ENCODE results near the gene KDM6B.

Gene KDM6B

DNA sequence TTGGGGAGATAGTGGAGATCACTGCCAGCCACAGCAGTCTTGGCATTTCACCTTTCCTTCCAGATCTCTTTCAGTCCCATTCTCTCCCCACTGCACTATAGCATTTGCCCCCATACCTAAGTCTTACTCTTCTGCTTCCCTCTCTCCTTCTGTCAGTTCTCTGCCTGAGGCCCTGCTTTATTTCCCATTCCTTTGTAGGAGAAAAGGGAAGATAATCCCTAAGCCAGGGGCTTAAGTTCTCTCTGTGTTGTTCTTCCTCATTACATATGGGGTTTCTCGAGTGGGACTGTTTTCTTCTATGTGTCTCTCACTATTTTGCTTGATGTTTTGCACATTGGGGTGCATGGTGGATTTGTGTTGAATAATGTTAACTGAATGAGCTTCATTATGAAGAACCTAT, 6.4 kb downstream of the KDM6B start:
- no peak for DNase-seq (ENCODE audit: low spot score)

DNA sequence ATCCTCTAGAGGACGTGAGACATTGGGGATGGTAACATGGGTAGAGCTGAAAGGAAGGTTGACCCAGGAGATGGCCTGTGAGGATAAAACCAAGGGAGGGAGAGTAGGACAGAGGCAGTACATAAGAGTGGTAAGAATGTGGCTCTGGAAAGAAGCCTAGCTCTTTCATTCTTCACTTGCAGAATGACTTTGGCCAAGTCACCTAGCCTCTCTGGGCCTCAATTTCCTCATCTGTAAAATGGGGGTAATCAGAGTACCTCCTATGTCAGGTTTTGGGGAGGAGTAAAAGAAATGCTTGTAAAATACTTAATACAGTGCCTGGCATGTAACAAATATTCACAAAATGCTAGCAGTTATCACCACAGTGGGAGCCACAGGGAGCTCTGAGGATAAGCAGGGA, 6.9 kb downstream of the KDM6B start:
- DNase-seq (ENCODE audit: low spot score) = no peak

DNA sequence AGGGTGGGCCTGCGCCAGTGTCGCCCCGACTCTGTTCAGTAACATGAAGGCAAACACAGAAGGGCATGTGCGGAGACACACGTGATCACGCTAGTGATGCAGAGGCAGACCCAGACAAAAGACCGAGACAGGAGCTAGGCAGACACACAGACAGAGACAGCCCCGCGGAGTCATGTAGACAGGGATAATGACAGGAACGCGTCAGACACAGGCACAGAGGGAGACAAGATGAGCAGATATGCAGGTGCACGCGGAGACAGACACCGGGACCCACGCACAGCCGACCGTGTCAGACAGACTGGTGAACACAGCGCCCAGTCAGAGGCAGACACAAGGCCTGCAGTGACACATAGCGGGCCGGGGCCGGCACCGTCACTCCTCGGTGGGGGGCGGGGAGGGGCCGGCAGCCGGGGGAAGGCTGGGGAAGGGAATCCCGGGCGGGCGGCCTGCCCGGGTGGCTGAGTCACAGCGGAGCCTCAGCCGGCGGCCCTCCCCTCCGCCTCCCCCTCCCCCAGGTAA, 7.4 kb downstream of the KDM6B start:
- DNase-seq (ENCODE audit: low spot score) = peak; percentile 96

DNA sequence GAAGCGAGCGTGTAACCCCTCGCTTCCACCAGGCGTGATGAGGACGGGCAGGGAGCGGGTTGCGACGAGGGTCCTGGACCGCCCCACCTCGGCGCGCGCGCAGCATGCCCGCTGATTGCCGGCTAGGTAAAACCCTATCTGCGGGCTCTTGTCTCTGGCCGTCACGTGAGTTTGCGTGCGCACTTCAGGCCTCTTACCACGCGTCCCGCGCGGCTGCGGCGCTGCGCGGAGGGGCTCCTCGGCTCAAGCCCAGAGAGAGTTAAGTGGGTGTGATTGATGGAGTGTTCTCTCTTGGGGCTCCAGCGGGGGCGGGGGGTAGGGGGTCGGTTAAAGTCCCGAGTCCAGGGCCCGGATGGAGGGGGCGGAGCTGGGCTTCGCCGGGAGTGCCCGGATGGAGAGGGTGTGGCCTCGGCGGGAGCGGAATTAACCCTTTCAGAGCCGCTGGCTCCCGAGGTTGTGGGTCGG, 7.9 kb downstream of the KDM6B start:
- DNase-seq (ENCODE audit: low spot score) = peak; percentile 82

DNA sequence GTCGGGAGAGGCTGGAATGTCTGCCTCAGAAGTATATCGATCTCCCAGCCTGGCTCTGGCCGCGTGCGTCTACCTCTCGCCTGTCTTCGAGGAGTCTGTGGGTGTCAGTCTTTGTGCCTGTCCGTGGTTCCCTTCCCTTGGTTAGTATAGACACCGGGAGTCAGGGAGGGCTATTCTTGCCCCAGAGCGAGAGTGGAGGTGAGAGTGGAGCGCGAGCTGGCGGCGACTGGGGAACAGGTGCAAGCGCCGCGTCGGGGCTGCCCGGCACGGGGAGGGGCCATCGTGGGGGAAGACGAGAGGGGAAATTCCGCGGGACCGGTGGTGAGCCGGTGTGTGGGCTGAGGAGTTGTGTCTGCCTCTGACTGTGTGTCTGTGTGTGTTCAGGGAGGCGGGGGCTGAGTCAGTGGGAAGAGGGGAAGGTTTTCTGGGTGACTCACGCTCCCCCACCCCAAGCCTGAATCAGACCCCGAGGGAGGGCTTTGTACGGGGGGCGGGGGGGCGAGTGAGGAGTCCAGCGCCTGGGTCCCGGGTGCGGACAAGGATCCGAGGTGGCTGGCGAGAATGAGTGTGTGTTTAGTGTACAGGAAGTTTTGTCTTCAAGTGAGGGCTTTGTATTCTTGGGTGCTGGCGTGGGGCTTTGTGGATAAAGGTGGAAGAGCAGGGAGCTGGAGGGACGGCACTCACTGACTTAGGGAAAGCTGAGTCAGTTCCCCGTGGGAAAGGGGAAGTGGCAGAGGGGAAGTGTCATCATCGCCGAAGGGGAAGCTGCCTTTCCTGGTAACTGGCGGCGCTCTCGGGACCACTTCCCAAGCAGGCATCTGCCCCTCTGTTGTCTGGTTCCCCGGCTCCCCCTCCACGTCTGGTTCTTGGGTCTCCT, 8.6 kb downstream of the KDM6B start:
- peak; percentile 97 for DNase-seq (ENCODE audit: low spot score)

DNA sequence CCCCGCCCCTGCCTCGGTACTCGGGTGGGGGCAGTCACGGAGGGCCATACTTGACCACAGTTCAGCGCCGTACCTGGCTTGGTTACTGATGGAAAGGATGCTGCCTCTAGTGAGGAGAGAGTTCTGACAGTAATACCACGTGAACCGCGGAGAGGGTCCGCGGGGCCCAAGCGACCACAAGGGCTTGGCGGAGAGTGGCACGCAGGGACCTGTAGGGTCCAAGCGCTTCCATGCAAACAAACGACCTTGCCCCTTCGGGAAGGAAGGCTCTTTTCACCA, 9.2 kb downstream of the KDM6B start:
- DNase-seq (ENCODE audit: low spot score) = no peak

DNA sequence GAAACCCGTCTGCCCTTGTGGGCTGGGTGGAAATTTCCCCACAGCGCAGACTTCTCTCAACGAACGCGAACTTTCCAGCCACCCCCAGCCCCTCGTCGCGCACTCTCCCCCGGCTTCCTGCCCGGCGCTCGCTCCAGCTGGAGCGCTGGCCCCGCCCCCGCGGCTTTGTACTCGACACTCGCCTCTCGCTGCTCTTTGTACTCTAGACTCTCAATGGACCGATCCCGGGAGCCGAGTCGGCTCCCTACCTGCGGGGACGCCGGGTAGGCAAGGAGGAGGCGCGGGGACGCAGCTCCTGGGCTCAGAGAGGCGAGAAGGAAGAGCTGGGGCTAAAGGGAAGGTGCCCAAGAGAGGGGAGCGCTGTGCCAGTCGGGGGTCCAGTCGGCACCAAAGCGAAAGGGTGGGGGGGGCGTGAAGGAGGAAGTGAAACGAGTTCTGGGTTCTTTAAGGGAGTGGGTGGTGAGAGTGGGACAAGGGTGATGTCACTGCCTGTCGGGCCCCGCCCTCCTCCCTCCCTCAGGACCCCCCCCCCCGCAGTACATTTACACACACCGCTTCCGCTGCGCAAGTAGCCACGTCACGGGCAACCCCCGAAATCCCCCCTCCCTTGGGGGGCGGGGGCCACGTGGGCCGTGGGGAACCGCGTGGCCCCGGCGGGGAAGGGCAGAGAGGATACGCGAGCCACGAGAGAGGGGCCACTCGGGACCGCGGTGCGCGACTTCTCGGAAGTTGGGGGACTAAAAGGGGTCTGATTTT, 9.7 kb downstream of the KDM6B start:
- peak; percentile 91 for DNase-seq (ENCODE audit: low spot score)

DNA sequence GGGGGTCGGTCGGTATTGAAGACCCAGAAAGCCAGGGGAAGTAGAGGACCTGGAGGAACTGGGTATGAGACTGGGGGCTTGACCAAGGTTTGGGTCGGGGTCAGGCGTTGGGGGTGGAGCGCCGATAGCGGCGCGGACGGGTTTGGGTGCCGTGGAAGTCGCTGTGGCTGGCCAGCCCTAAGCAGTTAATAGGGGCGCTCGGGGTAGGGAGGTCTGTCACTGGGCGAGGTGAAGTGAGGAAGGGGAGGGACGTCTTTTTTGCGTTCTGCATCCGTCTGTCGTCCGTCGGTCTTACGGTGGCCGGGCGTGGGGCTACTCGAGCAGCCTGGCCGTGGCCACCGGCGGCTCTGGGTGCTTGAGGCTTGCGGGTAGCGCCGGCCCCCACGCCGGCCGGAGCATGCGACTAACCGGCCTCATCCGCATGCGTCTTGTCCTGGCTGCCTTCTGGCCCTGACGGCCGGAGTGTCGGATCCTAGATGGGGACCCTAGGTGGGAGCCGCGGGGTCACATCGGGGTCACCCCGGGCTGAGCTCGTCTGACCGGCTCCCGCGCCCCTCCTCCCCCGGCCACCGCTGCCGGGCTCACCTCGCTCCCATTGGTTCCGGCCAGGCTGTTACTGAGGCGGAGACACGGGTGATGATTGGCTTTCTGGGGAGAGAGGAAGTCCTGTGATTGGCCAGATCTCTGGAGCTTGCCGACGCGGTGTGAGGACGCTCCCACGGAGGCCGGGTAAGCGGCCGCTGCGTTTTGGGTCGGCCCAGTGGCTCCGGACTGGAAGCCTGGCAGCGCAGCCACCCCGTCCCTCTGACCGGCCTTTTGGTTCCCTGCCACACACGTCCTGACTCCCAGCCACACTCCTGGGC, 10.5 kb downstream of the KDM6B start:
- DNase-seq (ENCODE audit: low spot score) = peak; percentile 84

DNA sequence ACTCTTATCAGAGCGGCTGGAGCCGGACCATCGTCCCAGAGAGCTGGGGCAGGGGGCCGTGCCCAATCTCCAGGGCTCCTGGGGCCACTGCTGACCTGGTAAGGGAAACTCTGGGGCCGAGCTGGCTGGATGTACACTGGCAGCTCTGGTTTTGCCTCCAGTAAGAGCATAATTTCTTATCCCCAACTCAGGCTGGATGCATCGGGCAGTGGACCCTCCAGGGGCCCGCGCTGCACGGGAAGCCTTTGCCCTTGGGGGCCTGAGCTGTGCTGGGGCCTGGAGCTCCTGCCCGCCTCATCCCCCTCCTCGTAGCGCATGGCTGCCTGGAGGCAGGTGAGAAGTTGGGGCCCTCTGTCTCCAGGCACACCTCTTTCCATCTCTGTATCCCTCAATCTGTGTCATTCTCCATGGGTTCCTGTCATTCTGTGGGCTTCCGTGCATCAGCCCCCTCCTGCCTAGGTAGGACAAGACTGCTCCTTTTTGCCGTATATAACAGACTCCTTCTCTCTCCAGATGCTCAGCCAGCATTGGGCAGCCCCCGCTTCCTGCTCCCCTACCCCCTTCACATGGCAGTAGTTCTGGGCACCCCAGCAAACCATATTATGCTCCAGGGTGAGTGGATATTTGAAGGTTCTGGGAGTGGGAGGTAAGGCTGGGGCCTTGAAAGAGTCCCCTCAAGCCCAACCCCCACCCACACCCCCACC, 11.5 kb downstream of the KDM6B start:
- DNase-seq (ENCODE audit: low spot score) = no peak

DNA sequence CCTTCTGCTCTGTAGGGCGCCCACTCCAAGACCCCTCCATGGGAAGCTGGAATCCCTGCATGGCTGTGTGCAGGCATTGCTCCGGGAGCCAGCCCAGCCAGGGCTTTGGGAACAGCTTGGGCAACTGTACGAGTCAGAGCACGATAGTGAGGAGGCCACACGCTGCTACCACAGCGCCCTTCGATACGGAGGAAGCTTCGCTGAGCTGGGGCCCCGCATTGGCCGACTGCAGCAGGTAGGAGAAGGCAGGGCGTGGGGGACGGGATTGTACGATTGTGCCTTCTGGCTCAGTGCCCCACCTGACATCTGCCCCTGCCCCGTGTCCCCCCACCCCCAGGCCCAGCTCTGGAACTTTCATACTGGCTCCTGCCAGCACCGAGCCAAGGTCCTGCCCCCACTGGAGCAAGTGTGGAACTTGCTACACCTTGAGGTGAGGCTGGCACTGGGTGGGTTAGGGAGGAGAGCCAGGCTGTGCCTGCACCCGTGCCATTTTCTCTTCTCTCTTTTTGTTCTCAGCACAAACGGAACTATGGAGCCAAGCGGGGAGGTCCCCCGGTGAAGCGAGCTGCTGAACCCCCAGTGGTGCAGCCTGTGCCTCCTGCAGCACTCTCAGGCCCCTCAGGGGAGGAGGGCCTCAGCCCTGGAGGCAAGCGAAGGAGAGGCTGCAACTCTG, 12.2 kb downstream of the KDM6B start:
- DNase-seq (ENCODE audit: low spot score) = no peak

DNA sequence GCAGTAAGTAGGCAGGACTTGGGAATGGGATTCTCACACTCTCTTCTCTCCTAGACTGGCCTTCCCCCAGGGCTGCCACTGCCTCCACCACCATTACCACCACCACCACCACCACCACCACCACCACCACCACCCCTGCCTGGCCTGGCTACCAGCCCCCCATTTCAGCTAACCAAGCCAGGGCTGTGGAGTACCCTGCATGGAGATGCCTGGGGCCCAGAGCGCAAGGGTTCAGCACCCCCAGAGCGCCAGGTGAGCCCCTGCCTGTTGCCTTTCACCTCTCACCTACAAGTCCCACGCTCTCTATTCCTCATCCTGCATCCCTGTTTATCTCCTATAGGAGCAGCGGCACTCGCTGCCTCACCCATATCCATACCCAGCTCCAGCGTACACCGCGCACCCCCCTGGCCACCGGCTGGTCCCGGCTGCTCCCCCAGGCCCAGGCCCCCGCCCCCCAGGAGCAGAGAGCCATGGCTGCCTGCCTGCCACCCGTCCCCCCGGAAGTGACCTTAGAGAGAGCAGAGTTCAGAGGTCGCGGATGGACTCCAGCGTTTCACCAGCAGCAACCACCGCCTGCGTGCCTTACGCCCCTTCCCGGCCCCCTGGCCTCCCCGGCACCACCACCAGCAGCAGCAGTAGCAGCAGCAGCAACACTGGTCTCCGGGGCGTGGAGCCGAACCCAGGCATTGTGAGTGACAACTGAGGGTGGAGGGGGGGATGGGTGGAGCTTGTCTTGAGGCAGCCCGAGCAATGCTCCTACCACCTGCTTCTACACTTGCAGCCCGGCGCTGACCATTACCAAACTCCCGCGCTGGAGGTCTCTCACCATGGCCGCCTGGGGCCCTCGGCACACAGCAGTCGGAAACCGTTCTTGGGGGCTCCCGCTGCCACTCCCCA, 13.0 kb downstream of the KDM6B start:
- no peak for DNase-seq (ENCODE audit: low spot score)

DNA sequence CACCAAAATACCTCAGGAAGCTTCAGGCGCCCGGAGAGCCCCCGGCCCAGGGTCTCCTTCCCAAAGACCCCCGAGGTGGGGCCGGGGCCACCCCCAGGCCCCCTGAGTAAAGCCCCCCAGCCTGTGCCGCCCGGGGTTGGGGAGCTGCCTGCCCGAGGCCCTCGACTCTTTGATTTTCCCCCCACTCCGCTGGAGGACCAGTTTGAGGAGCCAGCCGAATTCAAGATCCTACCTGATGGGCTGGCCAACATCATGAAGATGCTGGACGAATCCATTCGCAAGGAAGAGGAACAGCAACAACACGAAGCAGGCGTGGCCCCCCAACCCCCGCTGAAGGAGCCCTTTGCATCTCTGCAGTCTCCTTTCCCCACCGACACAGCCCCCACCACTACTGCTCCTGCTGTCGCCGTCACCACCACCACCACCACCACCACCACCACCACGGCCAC, 14.1 kb downstream of the KDM6B start:
- DNase-seq (ENCODE audit: low spot score) = no peak

DNA sequence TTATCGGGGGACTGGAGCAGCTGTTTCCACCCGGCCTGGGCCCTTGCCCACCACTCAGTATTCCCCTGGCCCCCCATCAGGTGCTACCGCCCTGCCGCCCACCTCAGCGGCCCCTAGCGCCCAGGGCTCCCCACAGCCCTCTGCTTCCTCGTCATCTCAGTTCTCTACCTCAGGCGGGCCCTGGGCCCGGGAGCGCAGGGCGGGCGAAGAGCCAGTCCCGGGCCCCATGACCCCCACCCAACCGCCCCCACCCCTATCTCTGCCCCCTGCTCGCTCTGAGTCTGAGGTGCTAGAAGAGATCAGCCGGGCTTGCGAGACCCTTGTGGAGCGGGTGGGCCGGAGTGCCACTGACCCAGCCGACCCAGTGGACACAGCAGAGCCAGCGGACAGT, 14.7 kb downstream of the KDM6B start:
- DNase-seq (ENCODE audit: low spot score) = no peak

DNA sequence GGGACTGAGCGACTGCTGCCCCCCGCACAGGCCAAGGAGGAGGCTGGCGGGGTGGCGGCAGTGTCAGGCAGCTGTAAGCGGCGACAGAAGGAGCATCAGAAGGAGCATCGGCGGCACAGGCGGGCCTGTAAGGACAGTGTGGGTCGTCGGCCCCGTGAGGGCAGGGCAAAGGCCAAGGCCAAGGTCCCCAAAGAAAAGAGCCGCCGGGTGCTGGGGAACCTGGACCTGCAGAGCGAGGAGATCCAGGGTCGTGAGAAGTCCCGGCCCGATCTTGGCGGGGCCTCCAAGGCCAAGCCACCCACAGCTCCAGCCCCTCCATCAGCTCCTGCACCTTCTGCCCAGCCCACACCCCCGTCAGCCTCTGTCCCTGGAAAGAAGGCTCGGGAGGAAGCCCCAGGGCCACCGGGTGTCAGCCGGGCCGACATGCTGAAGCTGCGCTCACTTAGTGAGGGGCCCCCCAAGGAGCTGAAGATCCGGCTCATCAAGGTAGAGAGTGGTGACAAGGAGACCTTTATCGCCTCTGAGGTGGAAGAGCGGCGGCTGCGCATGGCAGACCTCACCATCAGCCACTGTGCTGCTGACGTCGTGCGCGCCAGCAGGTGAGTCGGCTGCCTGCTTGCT, 15.2 kb downstream of the KDM6B start:
- no peak for DNase-seq (ENCODE audit: low spot score)

DNA sequence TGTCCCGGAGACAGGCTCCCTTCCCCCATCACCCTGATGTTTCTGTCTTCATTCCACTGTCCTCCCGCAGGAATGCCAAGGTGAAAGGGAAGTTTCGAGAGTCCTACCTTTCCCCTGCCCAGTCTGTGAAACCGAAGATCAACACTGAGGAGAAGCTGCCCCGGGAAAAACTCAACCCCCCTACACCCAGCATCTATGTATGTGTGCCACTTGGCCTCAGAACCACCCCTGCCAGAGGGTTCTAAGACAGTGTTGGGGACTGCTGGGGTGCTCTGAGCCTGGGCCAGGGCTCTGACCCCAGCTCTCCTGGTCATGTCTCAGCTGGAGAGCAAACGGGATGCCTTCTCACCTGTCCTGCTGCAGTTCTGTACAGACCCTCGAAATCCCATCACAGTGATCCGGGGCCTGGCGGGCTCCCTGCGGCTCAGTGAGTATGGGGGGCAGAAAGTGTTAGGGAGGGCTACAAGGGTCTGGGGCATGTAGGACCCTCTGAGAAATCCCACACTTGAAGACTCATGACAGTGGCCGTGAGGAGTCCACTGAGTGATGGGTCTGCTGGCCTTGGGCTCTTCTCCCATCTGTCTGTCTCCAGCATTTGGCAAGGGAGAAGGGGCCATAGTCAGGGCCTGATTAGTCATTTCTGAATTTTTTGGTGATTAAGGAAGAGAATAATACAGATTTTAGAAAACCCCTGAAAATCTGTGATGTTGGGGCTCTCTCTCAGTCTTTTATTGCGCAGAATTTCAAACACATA, 15.9 kb downstream of the KDM6B start:
- no peak for DNase-seq (ENCODE audit: low spot score)

DNA sequence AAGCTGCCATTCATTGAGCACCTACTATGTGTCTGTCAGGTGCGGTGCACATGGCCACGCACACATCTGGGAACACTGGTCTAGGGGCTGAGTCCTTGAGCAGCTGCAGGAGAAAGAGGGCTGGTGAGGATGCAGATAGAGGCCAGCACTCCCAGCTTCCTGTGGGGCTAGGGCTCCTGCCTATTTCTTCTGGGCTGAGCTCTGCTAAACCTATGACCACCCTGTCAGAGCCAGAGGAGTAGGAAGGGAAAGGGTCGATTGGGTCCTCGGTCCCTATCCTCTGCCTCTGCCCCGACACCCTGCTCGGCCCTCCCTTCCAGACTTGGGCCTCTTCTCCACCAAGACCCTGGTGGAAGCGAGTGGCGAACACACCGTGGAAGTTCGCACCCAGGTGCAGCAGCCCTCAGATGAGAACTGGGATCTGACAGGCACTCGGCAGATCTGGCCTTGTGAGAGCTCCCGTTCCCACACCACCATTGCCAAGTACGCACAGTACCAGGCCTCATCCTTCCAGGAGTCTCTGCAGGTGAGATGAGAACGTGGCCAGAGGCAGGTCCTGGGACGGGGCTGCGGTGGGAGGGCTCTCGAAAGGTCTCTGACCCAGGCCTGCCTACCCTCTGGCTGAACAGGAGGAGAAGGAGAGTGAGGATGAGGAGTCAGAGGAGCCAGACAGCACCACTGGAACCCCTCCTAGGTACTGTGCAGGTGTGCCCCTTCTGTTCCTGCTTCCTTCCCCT, 16.9 kb downstream of the KDM6B start:
- DNase-seq (ENCODE audit: low spot score) = no peak

DNA sequence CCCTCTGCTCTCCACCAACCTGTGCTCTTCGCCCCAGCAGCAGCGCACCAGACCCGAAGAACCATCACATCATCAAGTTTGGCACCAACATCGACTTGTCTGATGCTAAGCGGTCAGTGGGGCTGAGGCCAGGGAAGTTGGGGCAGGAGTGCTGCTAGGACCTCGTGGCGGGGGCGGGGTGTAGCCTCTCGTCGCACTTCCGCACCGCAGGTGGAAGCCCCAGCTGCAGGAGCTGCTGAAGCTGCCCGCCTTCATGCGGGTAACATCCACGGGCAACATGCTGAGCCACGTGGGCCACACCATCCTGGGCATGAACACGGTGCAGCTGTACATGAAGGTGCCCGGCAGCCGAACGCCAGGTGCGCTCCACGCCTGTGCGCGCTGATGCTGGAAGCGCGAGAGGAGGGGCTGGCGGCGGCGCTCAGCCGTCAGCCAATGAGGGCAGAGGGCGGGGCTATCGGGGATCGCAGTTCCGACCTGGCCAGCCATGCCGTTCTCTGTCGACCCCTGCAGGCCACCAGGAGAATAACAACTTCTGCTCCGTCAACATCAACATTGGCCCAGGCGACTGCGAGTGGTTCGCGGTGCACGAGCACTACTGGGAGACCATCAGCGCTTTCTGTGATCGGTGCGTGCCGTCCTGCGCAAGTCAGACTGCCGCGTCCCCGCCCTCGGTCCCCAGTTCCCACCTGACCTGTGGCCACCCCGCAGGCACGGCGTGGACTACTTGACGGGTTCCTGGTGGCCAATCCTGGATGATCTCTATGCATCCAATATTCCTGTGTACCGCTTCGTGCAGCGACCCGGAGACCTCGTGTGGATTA, 17.6 kb downstream of the KDM6B start:
- peak; percentile 91 for DNase-seq (ENCODE audit: low spot score)

Measured in CD4-positive, alpha-beta T cell treated with Interleukin-15 for 4 hours (primary cell).